ENCODE measurements around the gene UBE2S.

DNA sequence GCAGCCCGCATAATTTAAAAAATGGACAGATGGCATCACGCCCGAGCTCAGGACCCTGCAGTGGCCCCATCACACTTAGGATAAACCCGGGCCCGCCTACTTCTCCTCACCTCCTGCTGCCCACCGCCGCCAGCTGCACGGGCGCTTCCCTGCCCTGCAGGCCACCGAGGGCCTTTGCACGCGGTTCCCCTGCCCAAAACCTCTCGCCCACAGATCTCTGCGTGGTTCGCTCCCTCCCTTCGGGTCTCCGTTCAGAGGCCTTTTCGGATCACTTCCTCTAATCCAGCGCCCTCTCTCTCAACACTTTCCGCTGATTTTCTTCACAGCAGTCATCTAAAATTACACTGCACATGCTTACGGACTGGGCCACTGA, 33.7 kb upstream of the UBE2S start:
- TF ChIP-seq, protein P1, sequence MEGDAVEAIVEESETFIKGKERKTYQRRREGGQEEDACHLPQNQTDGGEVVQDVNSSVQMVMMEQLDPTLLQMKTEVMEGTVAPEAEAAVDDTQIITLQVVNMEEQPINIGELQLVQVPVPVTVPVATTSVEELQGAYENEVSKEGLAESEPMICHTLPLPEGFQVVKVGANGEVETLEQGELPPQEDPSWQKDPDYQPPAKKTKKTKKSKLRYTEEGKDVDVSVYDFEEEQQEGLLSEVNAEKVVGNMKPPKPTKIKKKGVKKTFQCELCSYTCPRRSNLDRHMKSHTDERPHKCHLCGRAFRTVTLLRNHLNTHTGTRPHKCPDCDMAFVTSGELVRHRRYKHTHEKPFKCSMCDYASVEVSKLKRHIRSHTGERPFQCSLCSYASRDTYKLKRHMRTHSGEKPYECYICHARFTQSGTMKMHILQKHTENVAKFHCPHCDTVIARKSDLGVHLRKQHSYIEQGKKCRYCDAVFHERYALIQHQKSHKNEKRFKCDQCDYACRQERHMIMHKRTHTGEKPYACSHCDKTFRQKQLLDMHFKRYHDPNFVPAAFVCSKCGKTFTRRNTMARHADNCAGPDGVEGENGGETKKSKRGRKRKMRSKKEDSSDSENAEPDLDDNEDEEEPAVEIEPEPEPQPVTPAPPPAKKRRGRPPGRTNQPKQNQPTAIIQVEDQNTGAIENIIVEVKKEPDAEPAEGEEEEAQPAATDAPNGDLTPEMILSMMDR (IDR thresholded peaks at IDR 0.05) = no peak
- TF ChIP-seq POLR2AphosphoS5 (IDR thresholded peaks at IDR 0.05; ENCODE audit: low read depth, low read length) = no peak
